Lung (tissue), 12 donors: Measurements from ENCODE around the gene ZACN. TPM values are rescaled to one million over a fixed set of nuclear protein-coding genes. Genes with fewer than 3 reads are reported as not detected.

Source experiments
- ATAC-seq: fragments of 200-7000 bp; cut with Tn5 transposase; one replicate; pipeline ENCODE4 v1.9.1; 2020; ENCODE audit warnings: moderate number of reproducible peaks; ENCODE audit not compliant: insufficient read depth, low FRiP score
- DNase-seq, 3 donors: peaks; one replicate each; pipeline ENCODE4 v3.0.0-alpha.2; 2013 to 2017
- H3K27ac ChIP-seq, 2 donors: one replicate each; pipeline ENCODE4 v1.5.1; 2013; ENCODE audit warnings: mild to moderate bottlenecking in 2 of 2, moderate library complexity in 2 of 2, control low read depth in 1 of 2, inconsistent platforms in 1 of 2, low read depth in 1 of 2, low read length in 1 of 2
- H3K27me3 ChIP-seq, 3 donors: one replicate each; pipeline ENCODE4 v1.5.1; 2013; ENCODE audit warnings: low read length in 2 of 3; ENCODE audit not compliant: control insufficient read depth in 3 of 3, insufficient read depth in 3 of 3
- H3K36me3 ChIP-seq, 4 donors: one replicate each; pipeline ENCODE4 v1.5.1; 2013; ENCODE audit warnings: low read length in 4 of 4, mild to moderate bottlenecking in 1 of 4, moderate library complexity in 1 of 4; ENCODE audit not compliant: control insufficient read depth in 4 of 4, insufficient read depth in 4 of 4
- H3K4me1 ChIP-seq, 5 donors: one replicate each; pipeline ENCODE4 v1.5.1; 2013; ENCODE audit warnings: low read length in 5 of 5, mild to moderate bottlenecking in 2 of 5, moderate library complexity in 1 of 5; ENCODE audit not compliant: control insufficient read depth in 5 of 5, insufficient read depth in 5 of 5
- H3K4me3 ChIP-seq: one replicate; pipeline ENCODE4 v1.5.1; 2013; ENCODE audit warnings: mild to moderate bottlenecking, control low read depth, moderate library complexity
- H3K9ac ChIP-seq, 2 donors: one replicate each; pipeline ENCODE4 v1.5.1; 2013; ENCODE audit warnings: low read length in 2 of 2, control low read depth in 1 of 2; ENCODE audit not compliant: insufficient read depth in 1 of 2
- H3K9me3 ChIP-seq, 4 donors: one replicate each; pipeline ENCODE4 v1.5.1; 2013; ENCODE audit warnings: low read length in 3 of 4, mild to moderate bottlenecking in 1 of 4, moderate library complexity in 1 of 4; ENCODE audit not compliant: control insufficient read depth in 4 of 4, insufficient read depth in 3 of 4
- CTCF ChIP-seq: IDR thresholded peaks from 2 replicates; pipeline ENCODE4 v1.5.1; 2012; ENCODE audit warnings: mild to moderate bottlenecking; ENCODE audit errors: control extremely low read depth, extremely low read depth
- WGBS, 2 donors: extraction: QIAGEN DNeasy Blood & Tissue Kit; methylation state at CpG; one replicate each; pipeline ENCODE4 v1.1.7; 2013; 5-methylcytosine and 5-hydroxymethylcytosine counted together
- polyA plus RNA-seq, 2 donors: library from polyadenylated mRNA; stranded (reverse); fragments of 200-250 nt; gene quantifications; one replicate each; pipeline ENCODE4 v1.2.1, GENCODE V29; 2013
- total RNA-seq, 2 donors: library from RNA; depleted of rRNA in 1 of 2; stranded (reverse); fragments of >200 nt in 1 of 2; gene quantifications; one replicate each; pipeline ENCODE4 v1.2.1, GENCODE V29; 2014 to 2021
- donor health status: control.
- donor health status: control.
- donor health status: Bipolar disorder and iron deficiency.
- donor health status: healthy.
- donor health status: DM: yes; HTN: yes; CAD: no.

Gene ZACN
- total and polyA plus RNA-seq, 4 donors: 0.25 to 1.9 (median 1.4) TPM; not detected in 1

GRCh38 chr17:76107509-76107908 is 28.5 kb downstream of the ZACN start:
- DNase-seq (no peak), ATAC-seq (no peak)
- Histone ChIP-seq H3K27ac (no peak overlapping the region), H3K27me3 (no peaks in the 10 kb centered on the region), H3K9ac (no peak overlapping the region), H3K4me1 (peaks cover 0 to 12% (median 7%) of the 10 kb centered on the region in 5 donors), H3K4me3 (no peak overlapping the region), H3K36me3 (peaks cover 0 to 7% (median 1%) of the 10 kb centered on the region in 4 donors), H3K9me3 (no peaks in the 10 kb centered on the region)
- TF ChIP-seq CTCF: no peak
- WGBS, 2 donors: 78 to 82% methylated on average over 6 of the region's 6 CpGs

GRCh38 chr17:76111956-76112355 is 33.0 kb downstream of the ZACN start:
- 71 to 80% methylated on average over 2 of the region's 2 CpGs for WGBS, 2 donors
- no peaks in the 10 kb centered on the region for H3K9me3 ChIP-seq
- H3K4me1 ChIP-seq: no peaks in the 10 kb centered on the region
- ATAC-seq (no peak), DNase-seq (no peak)
- no peaks in the 10 kb centered on the region for H3K36me3 ChIP-seq
- no peak for TF ChIP-seq CTCF
- no peak overlapping the region for H3K9ac ChIP-seq
- H3K4me3 ChIP-seq: no peak overlapping the region
- no peaks in the 10 kb centered on the region for H3K27me3 ChIP-seq
- H3K27ac ChIP-seq: no peak overlapping the region

GRCh38 chr17:76115138-76115754 is 36.3 kb downstream of the ZACN start:
- H3K4me3 ChIP-seq: no peak overlapping the region
- H3K27me3 ChIP-seq: no peaks in the 10 kb centered on the region
- no peak overlapping the region for H3K9ac ChIP-seq
- no peaks in the 10 kb centered on the region for H3K4me1 ChIP-seq
- no peaks in the 10 kb centered on the region for H3K9me3 ChIP-seq
- no peak for TF ChIP-seq CTCF
- ATAC-seq (no peak), DNase-seq (no peak)
- H3K36me3 ChIP-seq: no peaks in the 10 kb centered on the region
- WGBS, 2 donors: 92% methylated on average over 7 of the region's 7 CpGs
- H3K27ac ChIP-seq: no peak overlapping the region
